GM19397 (cell line): ENCODE results near the gene P4HA1.

ENCODE experiments used
- ATAC-seq: cut with Tn5 transposase; IDR thresholded peaks from one replicate; pipeline ENCODE4 v1.9.1; 2021; ENCODE audit warnings: mild to moderate bottlenecking, moderate library complexity; ENCODE audit not compliant: unreplicated experiment

P4HA1 gene

DNA sequence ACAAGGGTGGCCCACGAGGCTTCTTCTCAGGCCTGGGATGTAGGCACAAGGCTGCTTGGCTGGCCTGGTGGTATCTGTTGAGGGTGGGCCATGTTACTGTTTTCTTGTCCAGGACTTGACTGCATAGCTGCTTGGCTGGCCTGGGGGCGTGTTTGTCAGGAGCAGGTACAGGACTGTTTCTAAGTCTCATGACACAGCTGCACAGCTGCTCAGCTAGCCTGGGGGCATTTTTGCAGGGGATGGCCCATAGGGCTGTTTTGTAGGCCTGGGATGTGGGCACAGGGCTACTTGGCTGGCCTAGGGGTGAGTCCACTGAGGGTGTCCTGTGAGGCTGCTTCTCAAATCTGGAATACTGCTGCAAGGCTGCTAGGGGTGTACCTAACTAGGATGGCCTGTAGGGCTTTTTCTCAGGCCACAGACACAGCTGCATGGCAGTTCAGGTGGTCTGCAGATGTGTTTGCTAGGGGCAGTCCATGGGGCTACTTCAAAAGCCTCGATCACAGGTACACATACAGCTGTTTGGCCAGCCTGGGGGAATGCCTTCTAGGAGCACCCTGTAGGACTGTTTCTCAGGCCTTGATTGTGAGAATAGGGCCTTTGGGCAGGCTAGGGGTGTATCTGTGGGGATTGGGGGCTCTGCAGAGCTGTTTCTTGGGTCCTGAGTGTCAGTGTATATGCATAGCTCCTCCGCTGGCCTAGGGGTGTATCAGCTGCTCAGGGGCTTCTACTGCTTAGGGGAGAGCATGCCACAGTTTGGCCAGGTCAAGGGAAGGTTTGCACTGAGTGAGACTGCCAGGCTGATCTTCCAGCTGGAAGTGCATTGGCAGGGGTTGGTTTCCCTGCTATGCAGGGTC, 115.4 kb downstream of the P4HA1 start:
- ATAC-seq = no peak

DNA sequence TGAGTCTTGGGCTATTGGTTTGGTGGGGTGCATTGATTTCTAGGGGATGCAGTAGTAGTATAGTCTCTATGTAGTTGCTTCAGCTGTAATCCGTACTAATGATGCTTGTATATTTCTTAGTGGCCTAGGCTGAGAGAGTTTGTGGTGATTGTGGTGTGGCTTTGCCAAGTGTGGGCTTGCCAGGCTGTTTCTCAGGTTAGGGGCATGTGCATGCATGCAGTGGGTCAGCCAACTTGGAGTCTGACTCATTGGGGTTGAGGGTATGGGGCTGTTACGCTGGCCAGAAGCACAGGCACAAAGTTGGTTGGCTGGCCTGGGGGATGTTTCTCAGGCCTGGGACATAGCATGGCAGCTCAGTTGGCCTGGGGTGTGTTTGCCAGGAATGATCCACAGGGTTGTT, 116.3 kb downstream of the P4HA1 start:
- no peak for ATAC-seq

- no peak for ATAC-seq
Measured at GRCh38 chr10:72979709-72980108, 117.0 kb downstream of the P4HA1 start.

- ATAC-seq = no peak
Measured at GRCh38 chr10:72976886-72977285, 119.8 kb downstream of the P4HA1 start.
